CD4-positive, CD25-positive, alpha-beta regulatory T cell (primary cell): Measurements from ENCODE around the gene KIF3B. TPM values are rescaled to one million over a fixed set of nuclear protein-coding genes. Genes with fewer than 3 reads are reported as not detected.
A peak's percentile ranks its signal among the peaks of the same experiment; 100 is the strongest.

Experiments used
- ATAC-seq, 2 donors: fragments of 150-1000 bp; cut with Tn5 transposase; one replicate each; pipeline ENCODE4 v1.10.0; 2021; ENCODE audit warnings: low read depth in 2 of 2, moderate number of reproducible peaks in 2 of 2, moderate library complexity in 1 of 2
- DNase-seq, 3 donors: peaks; one replicate each; pipeline versions ENCODE4 v3.0.0 to v3.0.0-alpha.2; 2012 to 2022; ENCODE audit warnings: mixed read lengths in 1 of 3
- H3K27ac ChIP-seq: one replicate; pipeline ENCODE4 v1.7.0; 2013; ENCODE audit warnings: mild to moderate bottlenecking, low read length; ENCODE audit not compliant: insufficient read depth, poor library complexity, severe bottlenecking
- H3K27me3 ChIP-seq: one replicate; pipeline ENCODE4 v1.7.0; 2013; ENCODE audit warnings: low read length; ENCODE audit not compliant: control insufficient read depth, insufficient read depth
- H3K36me3 ChIP-seq: one replicate; pipeline ENCODE4 v1.7.0; 2013; ENCODE audit warnings: mild to moderate bottlenecking, low read length, moderate library complexity; ENCODE audit not compliant: control insufficient read depth, insufficient read depth
- H3K4me1 ChIP-seq: 2 replicates; pipeline ENCODE4 v1.7.0; 2013; ENCODE audit warnings: mild to moderate bottlenecking, low read length; ENCODE audit not compliant: insufficient read depth, control insufficient read depth, poor library complexity, severe bottlenecking
- H3K4me3 ChIP-seq: one replicate; pipeline ENCODE4 v1.7.0; 2013; ENCODE audit warnings: low read depth, mild to moderate bottlenecking, low read length, moderate library complexity
- H3K9me3 ChIP-seq, 2 experiments: 1 replicate in 1 of 2; 2 replicates in 1 of 2; pipeline ENCODE4 v1.7.0; 2013; ENCODE audit warnings: low read length in 2 of 2, mild to moderate bottlenecking in 1 of 2, moderate library complexity in 1 of 2; ENCODE audit not compliant: control insufficient read depth in 2 of 2
- H3K27ac Mint-ChIP-seq, 3 donors: one replicate each; pipeline ENCODE4 v1.8.0; 2020 to 2022; ENCODE audit warnings: mild to moderate bottlenecking in 3 of 3, mixed read lengths in 3 of 3, moderate library complexity in 2 of 3
- H3K27me3 Mint-ChIP-seq: one replicate; pipeline ENCODE4 v1.8.0; 2022; ENCODE audit warnings: mild to moderate bottlenecking, mixed read lengths
- H3K36me3 Mint-ChIP-seq: one replicate; pipeline ENCODE4 v1.8.0; 2020; ENCODE audit warnings: mixed read lengths
- H3K4me1 Mint-ChIP-seq, 4 donors: one replicate each; pipeline ENCODE4 v1.8.0; 2020 to 2022; ENCODE audit warnings: mixed read lengths in 4 of 4, mild to moderate bottlenecking in 1 of 4
- H3K4me3 Mint-ChIP-seq, 4 donors: one replicate each; pipeline ENCODE4 v1.8.0; 2020 to 2022; ENCODE audit warnings: mild to moderate bottlenecking in 4 of 4, mixed read lengths in 4 of 4, moderate library complexity in 3 of 4
- H3K9me3 Mint-ChIP-seq, 7 donors: one replicate each; pipeline ENCODE4 v1.8.0; 2020 to 2022; ENCODE audit warnings: mixed read lengths in 7 of 7, mild to moderate bottlenecking in 3 of 7, moderate library complexity in 2 of 7
- polyA plus RNA-seq, 4 donors: library from polyadenylated mRNA; unstranded; fragments of 300-500 nt; fragmentation: Illumina TruSeq; gene quantifications; one replicate each; pipeline ENCODE4 v1.2.3, GENCODE V29; 2021
- total RNA-seq: library from RNA; stranded (reverse); gene quantifications from one replicate; pipeline ENCODE4 v1.2.3, GENCODE V29; 2022

KIF3B gene
- total and polyA plus RNA-seq, 5 donors from 2014 or later, result 1.8 to 19.6 (median 2.9) TPM

- no peaks in the 10 kb centered on the region for H3K9me3 Mint-ChIP-seq
These were observed 770 bp downstream of the KIF3B start for GRCh38 chr20:32278199-32278643.

GRCh38 chr20:32281711-32282110 is 4.3 kb downstream of the KIF3B start:
- Histone ChIP-seq H3K27me3 (no peaks in the 10 kb centered on the region), H3K27ac (no peak overlapping the region), H3K36me3 (peaks cover 2% of the 10 kb centered on the region), H3K4me3 (no peak overlapping the region), H3K9me3 (no peaks in the 10 kb centered on the region), H3K4me1 (peaks cover 54% of the 10 kb centered on the region)
- peaks cover 6% of the 10 kb centered on the region for H3K36me3 Mint-ChIP-seq
- no peaks in the 10 kb centered on the region for H3K9me3 Mint-ChIP-seq
- H3K4me3 Mint-ChIP-seq, result peak overlapping the region in 3 of 4 donors; percentile 23 to 76 (median 49)
- H3K27ac Mint-ChIP-seq, result peak overlapping the region; percentile 42 to 85 (median 54)
- DNase-seq (no peak), ATAC-seq (no peak)
- no peaks in the 10 kb centered on the region for H3K27me3 Mint-ChIP-seq
- H3K4me1 Mint-ChIP-seq, result peaks cover 39 to 80% (median 50%) of the 10 kb centered on the region in 4 donors

More at GRCh38 chr20:32278199-32278643, 770 bp downstream of the KIF3B start:
- peak in 1 of 3 donors; percentile 24 for DNase-seq
- Histone ChIP-seq H3K27ac (peak overlapping the region; percentile 87), H3K9me3 (no peaks in the 10 kb centered on the region), H3K36me3 (peaks cover 2% of the 10 kb centered on the region), H3K4me3 (peak overlapping the region; percentile 92), H3K27me3 (no peaks in the 10 kb centered on the region), H3K4me1 (peaks cover 23% of the 10 kb centered on the region)
- H3K27me3 Mint-ChIP-seq, result no peaks in the 10 kb centered on the region
- H3K4me1 Mint-ChIP-seq, result peaks cover 29 to 56% (median 31%) of the 10 kb centered on the region in 4 donors
- ATAC-seq, result peak; percentile 22 to 25
- H3K36me3 Mint-ChIP-seq, result peaks cover 6% of the 10 kb centered on the region
- H3K4me3 Mint-ChIP-seq, result peak overlapping the region; percentile 87 to 94 (median 92)
- peak overlapping the region; percentile 81 to 97 (median 94) for H3K27ac Mint-ChIP-seq

- Mint-ChIP-seq H3K4me1 (peaks cover 39 to 79% (median 51%) of the 10 kb centered on the region in 4 donors), H3K4me3 (peak overlapping the region in 2 of 4 donors; percentile 11 to 76), H3K27me3 (no peaks in the 10 kb centered on the region), H3K36me3 (peaks cover 6% of the 10 kb centered on the region), H3K27ac (peak overlapping the region; percentile 42 to 85 (median 54)), H3K9me3 (no peaks in the 10 kb centered on the region)
- Histone ChIP-seq H3K36me3 (peaks cover 2% of the 10 kb centered on the region), H3K4me3 (no peak overlapping the region), H3K9me3 (no peaks in the 10 kb centered on the region), H3K27me3 (no peaks in the 10 kb centered on the region), H3K27ac (peak overlapping the region; percentile 29), H3K4me1 (peaks cover 48% of the 10 kb centered on the region)
- DNase-seq, result no peak
- no peak for ATAC-seq
These were observed 5.0 kb downstream of the KIF3B start for GRCh38 chr20:32282461-32282860.

GRCh38 chr20:32285082-32285620 is 7.7 kb downstream of the KIF3B start:
- no peaks in the 10 kb centered on the region for H3K27me3 ChIP-seq
- peak overlapping the region; percentile 55 to 77 (median 68) for H3K4me3 Mint-ChIP-seq
- no peaks in the 10 kb centered on the region for H3K27me3 Mint-ChIP-seq
- peak overlapping the region; percentile 75 for H3K27ac ChIP-seq
- H3K36me3 Mint-ChIP-seq, result peaks cover 9% of the 10 kb centered on the region
- peaks cover 33% of the 10 kb centered on the region for H3K4me1 ChIP-seq
- DNase-seq (peak in 1 of 3 donors; percentile 34), ATAC-seq (no peak)
- H3K4me1 Mint-ChIP-seq, result peaks cover 28 to 67% (median 38%) of the 10 kb centered on the region in 4 donors
- H3K4me3 ChIP-seq, result peak overlapping the region; percentile 81
- peaks cover 2% of the 10 kb centered on the region for H3K36me3 ChIP-seq
- H3K9me3 Mint-ChIP-seq, result no peaks in the 10 kb centered on the region
- H3K27ac Mint-ChIP-seq, result peak overlapping the region; percentile 85 to 93 (median 88)
- H3K9me3 ChIP-seq, result no peaks in the 10 kb centered on the region

- H3K27ac Mint-ChIP-seq, result peak overlapping the region; percentile 85 to 93 (median 88)
- peak overlapping the region; percentile 81 for H3K4me3 ChIP-seq
- DNase-seq, result peak; percentile 11 to 77 (median 41)
- peaks cover 27 to 64% (median 37%) of the 10 kb centered on the region in 4 donors for H3K4me1 Mint-ChIP-seq
- H3K36me3 Mint-ChIP-seq, result peaks cover 9% of the 10 kb centered on the region
- H3K4me1 ChIP-seq, result peaks cover 33% of the 10 kb centered on the region
- ATAC-seq, result peak; percentile 76 to 78
- H3K4me3 Mint-ChIP-seq, result peak overlapping the region; percentile 55 to 77 (median 68)
- no peaks in the 10 kb centered on the region for H3K9me3 Mint-ChIP-seq
- H3K27ac ChIP-seq, result peak overlapping the region; percentile 75
- no peaks in the 10 kb centered on the region for H3K27me3 ChIP-seq
- H3K27me3 Mint-ChIP-seq, result no peaks in the 10 kb centered on the region
- no peaks in the 10 kb centered on the region for H3K9me3 ChIP-seq
- peaks cover 2% of the 10 kb centered on the region for H3K36me3 ChIP-seq
These were observed 8.3 kb downstream of the KIF3B start for GRCh38 chr20:32285621-32286371.

- peaks cover 3% of the 10 kb centered on the region for H3K36me3 Mint-ChIP-seq
- H3K27ac ChIP-seq, result peak overlapping the region; percentile 75
- H3K27me3 ChIP-seq, result no peaks in the 10 kb centered on the region
- H3K4me1 Mint-ChIP-seq, result peaks cover 22 to 50% (median 31%) of the 10 kb centered on the region in 4 donors
- H3K27ac Mint-ChIP-seq, result peak overlapping the region in 1 of 3 donors; percentile 29
- H3K9me3 ChIP-seq, result no peaks in the 10 kb centered on the region
- H3K4me1 ChIP-seq, result peaks cover 33% of the 10 kb centered on the region
- ATAC-seq (no peak), DNase-seq (no peak)
- no peak overlapping the region for H3K4me3 Mint-ChIP-seq
- no peaks in the 10 kb centered on the region for H3K27me3 Mint-ChIP-seq
- no peak overlapping the region for H3K4me3 ChIP-seq
- no peaks in the 10 kb centered on the region for H3K9me3 Mint-ChIP-seq
- H3K36me3 ChIP-seq, result no peaks in the 10 kb centered on the region
These were observed 9.8 kb downstream of the KIF3B start for GRCh38 chr20:32287231-32287638.

GRCh38 chr20:32288225-32288849 is 10.9 kb downstream of the KIF3B start:
- H3K9me3 ChIP-seq, result no peaks in the 10 kb centered on the region
- H3K4me3 Mint-ChIP-seq, result no peak overlapping the region
- no peaks in the 10 kb centered on the region for H3K27me3 Mint-ChIP-seq
- peaks cover 22 to 44% (median 28%) of the 10 kb centered on the region in 4 donors for H3K4me1 Mint-ChIP-seq
- peaks cover 33% of the 10 kb centered on the region for H3K4me1 ChIP-seq
- no peak overlapping the region for H3K4me3 ChIP-seq
- H3K36me3 Mint-ChIP-seq, result peaks cover 3% of the 10 kb centered on the region
- peak overlapping the region in 1 of 3 donors; percentile 82 for H3K27ac Mint-ChIP-seq
- DNase-seq (no peak), ATAC-seq (no peak)
- no peaks in the 10 kb centered on the region for H3K9me3 Mint-ChIP-seq
- H3K27me3 ChIP-seq, result no peaks in the 10 kb centered on the region
- H3K36me3 ChIP-seq, result no peaks in the 10 kb centered on the region
- H3K27ac ChIP-seq, result no peak overlapping the region
